Astrocyte of the spinal cord (primary cell): Measurements from ENCODE around the gene APC2.

Source experiments
- DNase-seq: peaks from one replicate; pipeline ENCODE4 v3.0.0; 2011; ENCODE audit warnings: low read depth, low spot score
- H3K4me3 ChIP-seq: 2 replicates; pipeline ENCODE4 v1.5.1; 2011; ENCODE audit warnings: low read depth, mild to moderate bottlenecking, low read length, moderate library complexity
- CTCF ChIP-seq: IDR thresholded peaks from 2 replicates; pipeline ENCODE4 v1.5.1; 2012; ENCODE audit warnings: low read depth, mild to moderate bottlenecking, low read length, inconsistent platforms
- in situ Hi-C: cut with HindIII; loops from 2 replicates; pipeline ENCODE4 v1.10.0; 2017; ENCODE audit warnings: low sequenced_read_pairs

APC2 gene

GRCh38 chr19:1520203-1520780, 70.4 kb downstream of the APC2 start:
- no peak for DNase-seq
- in situ Hi-C loops, result no loop called here
- TF ChIP-seq CTCF, result no peak
- H3K4me3 ChIP-seq, result no peak overlapping the region

- H3K4me3 ChIP-seq, result no peak overlapping the region
- TF ChIP-seq CTCF, result no peak
- in situ Hi-C loops, result no loop called here
- DNase-seq, result no peak
These were observed 71.7 kb downstream of the APC2 start for GRCh38 chr19:1521636-1522035.

DNA sequence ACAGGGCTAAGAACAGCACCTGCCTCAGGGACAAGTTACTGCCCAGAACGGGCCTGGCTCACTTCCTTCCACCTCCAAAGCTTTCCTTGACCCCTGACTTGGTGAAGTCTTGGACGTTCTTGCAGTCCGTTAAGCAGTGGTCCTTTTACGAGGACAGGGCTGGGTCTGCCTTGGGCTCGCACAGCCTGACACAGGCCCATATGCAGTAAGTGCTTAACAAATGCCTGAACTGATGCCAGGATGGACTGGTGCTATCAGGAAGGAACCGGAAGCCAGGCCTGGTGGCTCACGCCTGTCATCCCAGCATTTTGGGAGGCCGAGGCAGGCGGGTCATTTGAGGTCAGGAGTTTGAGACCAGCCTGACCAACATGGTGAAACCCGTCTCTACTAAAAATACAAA, 72.1 kb downstream of the APC2 start:
- H3K4me3 ChIP-seq, result no peak overlapping the region
- no peak for TF ChIP-seq CTCF

GRCh38 chr19:1522838-1523237, 72.9 kb downstream of the APC2 start:
- no peak overlapping the region for H3K4me3 ChIP-seq
- in situ Hi-C loops, result no loop called here
- DNase-seq, result no peak
- TF ChIP-seq CTCF, result no peak

More for the DNA sequence above, 72.1 kb downstream of the APC2 start:
- no peak for DNase-seq
- in situ Hi-C loops, result no loop called here
